Neuronal stem cell (in vitro differentiated cells): ENCODE results near the gene ACKR1.

ENCODE experiments used
- DNase-seq: peaks from one replicate; pipeline ENCODE4 v3.0.0-alpha.2; 2013; ENCODE audit warnings: low spot score
- H2AFZ ChIP-seq: one replicate; pipeline ENCODE4 v1.6.1; 2013; ENCODE audit warnings: mild to moderate bottlenecking, low read length, inconsistent platforms
- H2AK5ac ChIP-seq: 2 replicates; pipeline ENCODE4 v1.6.1; 2013; ENCODE audit warnings: low read depth, mild to moderate bottlenecking, inconsistent platforms, low read length, moderate library complexity, mixed read lengths
- H2BK120ac ChIP-seq: 2 replicates; pipeline ENCODE4 v1.6.1; 2013; ENCODE audit warnings: low read depth, mild to moderate bottlenecking, inconsistent platforms, low read length, moderate library complexity, mixed read lengths
- H2BK12ac ChIP-seq: one replicate; pipeline ENCODE4 v1.6.1; 2013; ENCODE audit warnings: low read length, inconsistent platforms
- H2BK15ac ChIP-seq: 2 replicates; pipeline ENCODE4 v1.6.1; 2013; ENCODE audit warnings: mild to moderate bottlenecking, low read length, inconsistent platforms, mixed read lengths
- H2BK5ac ChIP-seq: one replicate; pipeline ENCODE4 v1.6.1; 2013; ENCODE audit warnings: inconsistent platforms, mild to moderate bottlenecking, low read length, moderate library complexity
- H3K14ac ChIP-seq: one replicate; pipeline ENCODE4 v1.6.1; 2013; ENCODE audit warnings: low read length, inconsistent platforms
- H3K18ac ChIP-seq: 2 replicates; pipeline ENCODE4 v1.6.1; 2013; ENCODE audit warnings: low read length, inconsistent platforms
- H3K23ac ChIP-seq: 2 replicates; pipeline ENCODE4 v1.6.1; 2013; ENCODE audit warnings: low read depth, mild to moderate bottlenecking, mixed read lengths, low read length, inconsistent platforms; ENCODE audit not compliant: poor library complexity
- H3K27ac ChIP-seq: replicated peaks from 3 replicates; pipeline ENCODE4 v1.5.1; 2013; ENCODE audit warnings: low read length, inconsistent platforms
- H3K27me3 ChIP-seq, 3 experiments: 2 replicates each; pipeline ENCODE4 v1.6.1; 2013; ENCODE audit warnings: low read length in 3 of 3, mild to moderate bottlenecking in 2 of 3, inconsistent platforms in 1 of 3, low read depth in 1 of 3, mixed read lengths in 1 of 3, moderate library complexity in 1 of 3; ENCODE audit not compliant: control insufficient read depth in 3 of 3, insufficient read depth in 3 of 3
- H3K36me3 ChIP-seq, 2 donors: replicated peaks in 1 of 2; 2 replicates each; pipeline ENCODE4 v1.6.1; 2013; ENCODE audit warnings: low read length in 2 of 2; ENCODE audit not compliant: control insufficient read depth in 2 of 2, insufficient read depth in 2 of 2
- H3K4ac ChIP-seq: 2 replicates; pipeline ENCODE4 v1.6.1; 2013; ENCODE audit warnings: inconsistent platforms, mild to moderate bottlenecking, low read length, moderate library complexity
- H3K4me1 ChIP-seq, 2 donors: 1 replicate in 1 of 2; 2 replicates in 1 of 2; pipeline ENCODE4 v1.6.1; 2013; ENCODE audit warnings: low read length in 2 of 2, low read depth in 1 of 2; ENCODE audit not compliant: control insufficient read depth in 2 of 2, insufficient read depth in 1 of 2
- H3K4me2 ChIP-seq: one replicate; pipeline ENCODE4 v1.6.1; 2013; ENCODE audit warnings: mild to moderate bottlenecking, low read length, inconsistent platforms; ENCODE audit not compliant: insufficient read depth, poor library complexity, severe bottlenecking
- H3K4me3 ChIP-seq, 2 donors: 2 replicates each; pipeline ENCODE4 v1.5.1; 2013; ENCODE audit warnings: low read length in 2 of 2, mild to moderate bottlenecking in 2 of 2, inconsistent platforms in 1 of 2, moderate library complexity in 1 of 2
- H3K79me1 ChIP-seq: one replicate; pipeline ENCODE4 v1.6.1; 2013; ENCODE audit warnings: low read depth, mild to moderate bottlenecking, inconsistent platforms, low read length, moderate library complexity
- H3K9ac ChIP-seq: one replicate; pipeline ENCODE4 v1.6.1; 2013; ENCODE audit warnings: mild to moderate bottlenecking, low read depth, low read length, inconsistent platforms; ENCODE audit not compliant: poor library complexity
- H3K9me3 ChIP-seq, 2 donors: replicated peaks in 1 of 2; 2 replicates each; pipeline versions ENCODE3 to v1.6.1; 2013; ENCODE audit warnings: low read length in 2 of 2, mild to moderate bottlenecking in 2 of 2, inconsistent platforms in 1 of 2, low read depth in 1 of 2, mixed read lengths in 1 of 2, moderate library complexity in 1 of 2; ENCODE audit not compliant: control insufficient read depth in 2 of 2, insufficient read depth in 1 of 2
- H4K8ac ChIP-seq: one replicate; pipeline ENCODE4 v1.6.1; 2013; ENCODE audit warnings: low read depth, mild to moderate bottlenecking, inconsistent platforms, low read length, moderate library complexity
- H4K91ac ChIP-seq: one replicate; pipeline ENCODE4 v1.6.1; 2013; ENCODE audit warnings: low read length, low read depth, mild to moderate bottlenecking, inconsistent platforms; ENCODE audit not compliant: poor library complexity
- WGBS, 2 donors: extraction: QIAGEN DNeasy Blood & Tissue Kit; methylation state at CpG; one replicate each; pipeline ENCODE4 v1.1.7; 2013; ENCODE audit warnings: missing lambda C conversion rate in 2 of 2, mixed read lengths in 1 of 2; ENCODE audit not compliant: insufficient read length in 2 of 2, insufficient replicate concordance in 1 of 2; ENCODE audit errors: extremely low coverage in 2 of 2; 5-methylcytosine and 5-hydroxymethylcytosine counted together

Gene ACKR1

DNA sequence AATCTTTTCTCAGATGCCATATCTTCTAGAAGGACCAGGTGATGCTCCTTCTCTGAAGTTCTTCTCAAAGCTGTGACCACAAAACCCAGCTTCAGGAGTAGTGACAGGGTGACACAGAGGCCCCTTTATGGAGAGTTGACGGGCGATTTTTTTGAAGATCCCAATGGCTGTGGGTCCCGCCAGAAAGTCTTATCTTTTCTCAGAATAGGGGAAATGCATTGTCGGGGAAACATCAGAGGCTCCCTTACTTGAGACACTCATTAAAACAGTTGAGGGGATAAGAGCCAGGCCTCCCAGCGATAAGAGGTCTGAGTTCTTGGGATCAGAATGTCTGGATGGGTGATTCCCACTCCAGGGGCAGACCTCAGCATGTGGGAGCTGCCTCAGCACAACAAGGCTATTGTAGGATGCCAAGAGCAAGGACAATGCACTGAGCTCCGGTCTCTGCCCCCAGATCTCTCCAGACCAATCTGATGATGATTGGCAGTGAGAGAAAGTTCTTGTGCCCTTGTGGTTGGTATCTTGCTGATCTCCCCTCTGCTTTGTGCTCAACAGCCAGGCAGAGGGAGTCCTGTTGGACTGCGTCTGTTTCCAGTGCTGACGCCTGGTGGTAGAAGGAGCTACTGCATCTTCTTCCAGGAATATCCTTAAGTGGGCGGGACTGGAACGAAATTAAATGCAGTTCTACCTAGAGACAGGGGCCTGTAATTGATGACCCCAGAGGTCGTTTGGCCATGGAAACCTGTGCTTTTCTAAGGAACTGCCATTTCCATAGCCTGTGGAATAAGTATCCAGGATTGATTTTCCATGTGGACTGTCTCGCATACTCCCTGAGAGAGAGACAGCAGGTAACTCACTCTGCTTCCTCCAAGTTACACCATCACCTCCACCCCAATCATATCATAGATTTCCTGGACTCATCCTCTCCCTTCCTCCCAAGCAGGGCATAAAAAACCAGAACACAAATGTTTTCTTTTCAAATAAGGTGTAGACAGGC lies 6.8 kb upstream of the ACKR1 start:
- no peak overlapping the region for H2AK5ac ChIP-seq
- H3K14ac ChIP-seq = no peak overlapping the region
- H3K4ac ChIP-seq = no peak overlapping the region
- H2BK120ac ChIP-seq = no peak overlapping the region
- H3K18ac ChIP-seq = no peak overlapping the region
- no peaks in the 10 kb centered on the region for H3K79me1 ChIP-seq
- WGBS, 2 donors = no CpG with 5 or more reads among the region's 12 CpGs
- peaks cover 2 to 4% of the 10 kb centered on the region in 2 donors for H3K4me1 ChIP-seq
- H3K27me3 ChIP-seq = no peaks in the 10 kb centered on the region
- H4K91ac ChIP-seq = no peak overlapping the region
- no peak overlapping the region for H2AFZ ChIP-seq
- no peak overlapping the region for H3K9ac ChIP-seq
- no peak overlapping the region for H2BK5ac ChIP-seq
- H3K27ac ChIP-seq = no peak overlapping the region
- H3K23ac ChIP-seq = no peak overlapping the region
- H2BK15ac ChIP-seq = no peak overlapping the region
- peak; percentile 78 for DNase-seq
- no peak overlapping the region for H3K4me3 ChIP-seq
- no peak overlapping the region for H3K4me2 ChIP-seq
- no peaks in the 10 kb centered on the region for H3K36me3 ChIP-seq
- H3K9me3 ChIP-seq = no peaks in the 10 kb centered on the region
- H2BK12ac ChIP-seq = no peak overlapping the region
- H4K8ac ChIP-seq = no peak overlapping the region

DNA sequence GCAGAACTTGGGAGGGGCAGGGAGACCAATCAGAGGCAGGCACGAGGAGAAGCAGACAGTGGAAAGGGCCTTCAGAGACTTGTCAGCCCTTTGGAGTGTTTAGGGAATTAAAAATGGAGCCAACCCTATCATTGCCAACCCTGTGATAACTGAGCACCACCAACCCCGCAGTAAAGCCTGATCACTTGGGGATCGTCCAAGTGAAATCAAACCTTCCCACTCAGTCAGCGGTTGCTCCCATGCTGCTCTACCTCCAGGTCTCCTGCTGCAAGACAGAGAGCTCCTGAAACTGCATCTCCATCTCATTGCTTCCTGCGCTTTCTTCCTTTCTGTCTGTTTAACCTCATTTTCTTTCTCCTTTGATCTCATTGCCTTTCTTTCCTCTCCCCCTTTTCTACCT lies 4.8 kb upstream of the ACKR1 start:
- no peaks in the 10 kb centered on the region for H3K36me3 ChIP-seq
- peaks cover 0 to 10% (median 0%) of the 10 kb centered on the region in 3 experiments for H3K27me3 ChIP-seq
- no peak for DNase-seq
- no peaks in the 10 kb centered on the region for H3K79me1 ChIP-seq
- no peak overlapping the region for H3K14ac ChIP-seq
- H3K23ac ChIP-seq = no peak overlapping the region
- H3K18ac ChIP-seq = no peak overlapping the region
- no peak overlapping the region for H4K8ac ChIP-seq
- H3K9ac ChIP-seq = no peak overlapping the region
- WGBS, 2 donors = no CpG with 5 or more reads among the region's 5 CpGs
- H3K4ac ChIP-seq = no peak overlapping the region
- H3K9me3 ChIP-seq = no peaks in the 10 kb centered on the region
- H3K27ac ChIP-seq = no peak overlapping the region
- no peak overlapping the region for H2AK5ac ChIP-seq
- no peak overlapping the region for H2BK120ac ChIP-seq
- H4K91ac ChIP-seq = no peak overlapping the region
- H2BK12ac ChIP-seq = no peak overlapping the region
- H3K4me3 ChIP-seq = no peak overlapping the region
- no peak overlapping the region for H2AFZ ChIP-seq
- H2BK15ac ChIP-seq = no peak overlapping the region
- peaks cover 2 to 4% of the 10 kb centered on the region in 2 donors for H3K4me1 ChIP-seq
- no peak overlapping the region for H3K4me2 ChIP-seq
- H2BK5ac ChIP-seq = no peak overlapping the region

GRCh38 chr1:159200769-159201168 lies 3.9 kb upstream of the ACKR1 start:
- H3K36me3 ChIP-seq = no peaks in the 10 kb centered on the region
- WGBS, 2 donors = no CpG with 5 or more reads among the region's 18 CpGs
- no peak overlapping the region for H2BK12ac ChIP-seq
- peaks cover 2 to 4% of the 10 kb centered on the region in 2 donors for H3K4me1 ChIP-seq
- H3K9me3 ChIP-seq = no peaks in the 10 kb centered on the region
- no peak overlapping the region for H3K4me3 ChIP-seq
- H3K4ac ChIP-seq = no peak overlapping the region
- no peak overlapping the region for H2BK15ac ChIP-seq
- no peak overlapping the region for H2BK120ac ChIP-seq
- no peak overlapping the region for H3K27ac ChIP-seq
- H3K27me3 ChIP-seq = peaks cover 0 to 19% (median 0%) of the 10 kb centered on the region in 3 experiments
- H3K4me2 ChIP-seq = no peak overlapping the region
- H3K9ac ChIP-seq = no peak overlapping the region
- no peak overlapping the region for H4K91ac ChIP-seq
- H3K14ac ChIP-seq = no peak overlapping the region
- H3K79me1 ChIP-seq = no peaks in the 10 kb centered on the region
- no peak overlapping the region for H3K18ac ChIP-seq
- H4K8ac ChIP-seq = no peak overlapping the region
- no peak overlapping the region for H2AFZ ChIP-seq
- H3K23ac ChIP-seq = no peak overlapping the region
- H2BK5ac ChIP-seq = no peak overlapping the region
- no peak overlapping the region for H2AK5ac ChIP-seq
- DNase-seq = no peak

- Histone ChIP-seq H3K14ac (no peak overlapping the region), H2AFZ (peak overlapping the region; percentile 3), H3K79me1 (no peaks in the 10 kb centered on the region), H3K4ac (no peak overlapping the region), H2BK12ac (no peak overlapping the region), H4K91ac (no peak overlapping the region), H2AK5ac (peak overlapping the region; percentile 29), H3K9me3 (no peaks in the 10 kb centered on the region), H2BK5ac (no peak overlapping the region), H3K36me3 (no peaks in the 10 kb centered on the region), H3K4me2 (no peak overlapping the region), H3K27ac (no peak overlapping the region), H4K8ac (no peak overlapping the region), H3K9ac (no peak overlapping the region), H3K18ac (no peak overlapping the region), H2BK120ac (no peak overlapping the region), H3K4me1 (peaks cover 2 to 4% of the 10 kb centered on the region in 2 donors), H3K4me3 (no peak overlapping the region), H3K23ac (peak overlapping the region; percentile 36), H2BK15ac (no peak overlapping the region), H3K27me3 (peaks cover 0 to 27% (median 0%) of the 10 kb centered on the region in 3 experiments)
- WGBS, 2 donors = no CpG with 5 or more reads among the region's 5 CpGs
- DNase-seq = no peak
Measured at GRCh38 chr1:159201642-159202041, 3.0 kb upstream of the ACKR1 start.
